Mucosa of gallbladder (tissue), 1 donor: ENCODE results near the gene OXA1L. TPM values are rescaled to one million over a fixed set of nuclear protein-coding genes. Genes with fewer than 3 reads are reported as not detected.
"Not testable (repeated sequence)": the region's sequence is repeated elsewhere in the genome, so short reads cannot be mapped to it uniquely, and the experiment has no call there.

Experiments
- DNase-seq: peaks from one replicate; pipeline ENCODE4 v3.0.0-alpha.2; 2020; ENCODE audit warnings: low spot score
- total RNA-seq: library from RNA; stranded (reverse); gene quantifications from one replicate; pipeline ENCODE4 v1.2.1, GENCODE V29; 2021
- donor health status: DM: no; HTN: no; CAD: no.

The OXA1L gene
- total RNA-seq, 1 donor from 2014 or later: 114 TPM

GRCh38 chr14:22800346-22800745 lies 33.9 kb downstream of the OXA1L start:
- DNase-seq: no peak

DNA sequence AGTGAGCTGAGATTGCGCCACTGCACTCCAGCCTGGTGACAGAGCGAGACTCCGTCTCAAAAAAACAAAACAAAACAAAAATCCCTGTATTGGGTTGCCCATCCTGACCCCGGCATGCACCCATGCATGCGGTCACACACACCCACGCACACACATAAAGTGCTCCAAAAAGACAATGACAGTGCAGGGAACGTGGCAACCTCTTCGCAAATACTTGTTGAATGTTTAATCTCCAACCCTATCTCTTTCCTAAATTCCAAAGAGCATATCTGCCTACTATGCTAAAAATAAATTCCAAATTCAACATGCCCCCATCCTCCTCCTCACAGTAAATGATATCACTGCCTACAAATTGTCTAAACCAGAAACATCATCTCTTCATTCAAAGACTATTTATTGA lies 35.2 kb downstream of the OXA1L start:
- DNase-seq: no peak

DNA sequence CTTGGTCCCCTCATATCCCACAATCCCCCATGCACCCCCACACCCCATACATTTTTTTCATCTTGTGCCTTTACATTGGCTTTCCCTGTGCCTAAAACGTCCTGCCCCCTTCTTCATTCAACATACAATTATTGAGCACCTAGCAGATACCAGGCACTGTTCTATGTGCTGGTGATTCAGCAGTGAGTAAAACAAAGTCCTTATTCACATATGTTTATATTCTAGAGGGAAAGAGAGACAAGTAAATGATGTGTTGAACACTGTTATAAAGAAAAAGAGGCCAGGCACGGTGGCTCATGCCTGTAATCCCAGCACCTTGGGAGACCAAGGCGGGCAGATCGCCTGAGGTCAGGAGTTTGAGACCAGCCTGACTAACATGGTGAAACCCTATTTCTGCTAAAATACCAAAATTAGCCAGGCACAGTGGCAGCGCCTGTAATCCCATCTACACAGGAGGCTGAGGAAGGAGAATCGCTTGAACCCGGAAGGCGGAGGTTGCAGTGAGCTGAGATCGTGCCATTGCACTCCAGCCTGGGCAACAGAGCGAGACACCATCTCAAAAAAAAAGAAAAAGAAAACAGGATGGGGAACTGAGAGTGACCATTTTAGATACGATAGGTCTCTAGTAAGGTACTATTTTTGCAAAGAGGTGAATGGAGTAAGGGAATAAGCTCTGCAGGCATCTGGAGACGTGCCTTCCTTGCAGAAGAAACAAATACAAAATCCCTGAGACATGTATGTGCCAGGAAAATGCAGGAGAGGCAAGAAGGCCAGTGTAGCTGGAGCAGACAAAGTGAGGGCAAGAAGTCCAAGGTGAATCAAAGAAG lies 36.6 kb downstream of the OXA1L start:
- no peak for DNase-seq

GRCh38 chr14:22803687-22803974 lies 37.1 kb downstream of the OXA1L start:
- no peak for DNase-seq

DNA sequence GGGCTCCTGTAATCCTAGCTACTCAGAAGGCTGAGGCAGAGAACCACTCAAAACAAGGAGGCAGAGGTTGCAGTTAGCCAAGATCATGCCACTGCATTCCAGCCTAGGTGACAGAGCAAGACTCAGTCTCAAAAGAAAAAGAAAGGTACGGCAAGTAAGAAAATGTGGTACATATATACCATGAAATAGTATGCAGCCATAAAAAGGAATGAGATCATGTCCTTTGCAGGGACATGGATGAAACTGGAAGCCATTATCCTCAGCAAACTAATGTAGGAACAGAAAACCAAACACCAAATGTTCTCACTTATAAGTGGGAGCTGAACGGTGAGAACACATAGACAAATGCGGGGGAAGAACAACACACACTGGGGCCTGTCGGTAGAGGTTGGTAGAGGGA lies 38.7 kb downstream of the OXA1L start:
- DNase-seq: not testable (repeated sequence)

- DNase-seq: peak; percentile 68
These were observed 41.1 kb downstream of the OXA1L start for GRCh38 chr14:22807432-22808087.

DNA sequence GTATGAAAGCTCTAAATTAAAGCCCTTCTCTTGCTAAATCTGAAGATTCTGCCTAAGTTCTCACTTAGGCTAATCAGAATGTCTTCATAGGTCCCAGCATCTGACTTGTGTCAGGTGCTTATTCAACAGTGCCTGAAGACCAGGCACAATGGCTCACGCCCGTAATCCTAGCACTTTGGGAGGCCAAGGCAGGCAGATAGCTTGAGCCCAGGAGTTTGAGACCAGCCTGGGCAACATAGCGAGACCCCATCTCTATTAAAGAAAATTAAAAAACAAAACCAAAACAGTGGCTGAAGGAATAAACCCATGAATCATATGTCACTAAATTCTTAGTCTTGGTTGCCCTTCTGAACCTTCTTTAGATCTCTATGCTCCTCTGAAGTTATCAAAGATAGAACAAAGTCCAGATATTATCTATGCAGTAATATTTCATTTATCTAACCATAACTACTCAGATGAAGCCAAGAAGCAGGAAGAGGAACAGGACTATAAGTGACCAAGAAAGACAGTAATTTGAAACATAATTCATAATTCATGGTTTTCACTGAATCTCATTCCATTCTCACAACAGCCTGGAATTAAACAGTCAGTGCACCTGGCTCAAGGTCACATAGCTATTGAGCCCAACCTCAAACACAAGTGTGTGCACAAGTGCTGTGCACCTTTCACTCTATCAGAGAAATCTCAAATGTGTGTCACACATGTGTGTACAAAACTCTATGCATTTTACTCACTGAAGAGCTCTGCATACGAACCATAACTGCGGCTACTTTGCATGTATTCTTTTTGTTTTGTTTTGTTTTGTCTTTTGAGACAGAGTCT lies 42.1 kb downstream of the OXA1L start:
- DNase-seq: no peak

DNA sequence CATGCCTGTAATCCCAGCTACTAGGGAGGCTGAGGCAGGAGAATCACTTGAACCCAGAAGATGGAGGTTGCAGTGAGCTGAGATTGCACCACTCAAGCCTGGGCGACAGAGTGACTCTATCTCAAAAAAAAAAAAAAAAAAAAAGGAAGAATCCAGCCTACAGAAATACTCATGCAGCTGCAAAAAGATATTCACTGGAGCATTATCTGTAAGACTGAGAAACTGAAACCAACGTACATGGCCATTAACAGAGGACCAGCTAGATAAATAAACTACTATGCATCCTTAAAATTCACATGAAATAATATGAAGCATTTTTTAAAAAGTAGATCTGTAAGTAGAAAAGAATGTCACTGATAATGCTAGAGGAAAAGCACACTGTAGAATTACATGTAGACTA lies 45.2 kb downstream of the OXA1L start:
- no peak for DNase-seq

GRCh38 chr14:22812744-22813143 lies 46.3 kb downstream of the OXA1L start:
- DNase-seq: no peak

DNA sequence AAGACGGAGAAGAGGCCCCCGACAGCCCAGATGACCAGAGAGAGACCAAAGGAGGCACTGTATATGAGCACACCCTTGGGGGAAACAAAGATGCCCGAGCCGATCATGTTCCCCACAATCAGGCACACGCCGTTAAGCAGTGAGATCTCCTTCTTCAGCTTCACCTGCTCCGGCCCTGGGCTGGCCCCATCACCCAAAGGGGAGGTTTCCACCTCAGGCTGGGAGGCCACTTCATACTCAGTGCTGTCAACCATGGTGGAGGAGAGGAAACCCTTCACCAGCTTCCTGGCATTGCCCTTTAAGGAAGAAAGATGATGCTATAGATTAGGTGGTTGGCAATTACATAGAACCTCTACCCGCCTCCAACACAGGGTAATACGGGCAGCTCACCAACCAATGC lies 46.7 kb downstream of the OXA1L start:
- DNase-seq: no peak

GRCh38 chr14:22814373-22814772 lies 47.9 kb downstream of the OXA1L start:
- DNase-seq: no peak

DNA sequence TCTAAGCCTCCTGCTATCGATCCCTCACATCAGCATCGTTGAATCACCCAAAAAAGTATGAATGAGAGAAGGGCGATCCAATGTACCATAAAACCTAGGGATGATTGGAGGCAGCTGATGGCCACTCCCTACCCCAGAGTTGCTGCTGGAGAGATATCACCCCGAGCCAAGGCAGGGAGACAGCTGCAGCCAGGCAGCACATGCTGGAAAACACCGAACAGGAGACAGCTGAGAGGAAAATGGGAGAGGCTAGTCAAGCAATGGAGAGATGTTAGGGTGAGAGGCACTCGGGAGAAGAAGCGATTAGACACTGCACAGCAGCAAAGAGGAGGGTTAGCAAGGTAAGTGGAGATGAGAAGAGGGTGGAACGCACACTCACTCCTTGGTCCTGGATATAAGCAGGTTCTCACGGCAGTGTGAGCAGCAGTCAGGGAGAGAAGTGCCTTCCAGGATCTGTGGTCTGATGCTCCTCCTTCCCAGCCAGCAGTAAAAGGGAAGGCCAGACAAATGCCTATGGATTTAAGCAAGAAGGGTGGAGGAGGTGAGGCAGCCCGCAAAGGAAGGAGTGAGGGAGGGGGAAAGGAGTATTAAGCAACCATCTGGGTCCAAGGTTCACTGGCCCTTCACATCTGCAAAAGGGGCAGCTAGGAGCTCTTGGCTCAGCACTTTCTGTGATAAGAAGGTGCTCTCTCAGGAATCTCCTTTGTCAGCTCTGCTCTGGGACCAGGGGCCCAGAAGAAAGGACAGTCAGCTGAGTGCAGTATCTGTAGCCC lies 48.6 kb downstream of the OXA1L start, which contains the start of gene SLC7A7:
Gene SLC7A7, minus strand, starts transcription at position 495 of the 773 bp plus-strand sequence. CDS start 2,037 bp downstream, outside the sequence.
- peak; percentile 69 for DNase-seq

DNA sequence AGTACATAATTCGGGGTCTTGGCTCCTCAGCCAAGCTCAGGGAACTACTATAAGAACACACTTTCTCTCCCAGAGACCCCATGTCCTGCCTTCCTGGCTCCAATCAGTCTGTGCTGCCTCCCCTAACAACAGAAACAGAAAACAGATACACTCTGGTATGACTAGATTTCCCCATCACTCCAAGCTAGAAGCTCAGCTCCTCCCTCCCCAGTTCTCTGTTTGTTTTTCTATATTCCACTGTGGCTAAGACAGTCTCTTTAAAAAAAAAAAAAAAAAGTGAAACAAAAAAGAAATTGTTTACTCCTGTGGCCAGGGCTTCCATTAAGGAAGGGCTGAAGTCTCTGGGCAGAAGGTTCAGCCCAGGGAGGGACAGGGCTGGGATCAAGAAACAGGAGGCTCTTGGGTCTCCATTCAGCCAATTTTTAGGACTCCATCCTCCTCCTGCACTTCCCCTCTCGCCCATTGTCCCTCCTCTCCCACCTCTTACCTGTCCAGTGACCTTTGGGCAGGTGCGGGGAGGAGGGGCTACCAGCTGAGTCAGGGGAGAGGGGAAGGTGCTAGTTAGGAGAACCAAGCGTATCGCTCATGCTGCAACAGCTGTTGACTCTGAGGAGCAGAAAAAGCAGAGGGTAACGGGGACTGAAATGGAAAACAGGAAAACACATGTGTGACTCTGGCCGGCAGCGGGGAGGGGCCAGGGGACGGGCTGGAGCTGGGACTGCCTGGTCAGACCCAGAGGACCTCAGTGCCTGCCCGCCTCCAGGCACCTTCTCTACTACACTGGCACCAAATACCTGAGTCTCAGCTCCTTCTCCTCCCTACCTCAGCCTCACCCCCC lies 52.9 kb downstream of the OXA1L start:
- DNase-seq: peak; percentile 64

GRCh38 chr14:22820731-22821130 lies 54.2 kb downstream of the OXA1L start:
- no peak for DNase-seq

- peak; percentile 77 for DNase-seq
These were observed 54.9 kb downstream of the OXA1L start for GRCh38 chr14:22821193-22822015.

DNA sequence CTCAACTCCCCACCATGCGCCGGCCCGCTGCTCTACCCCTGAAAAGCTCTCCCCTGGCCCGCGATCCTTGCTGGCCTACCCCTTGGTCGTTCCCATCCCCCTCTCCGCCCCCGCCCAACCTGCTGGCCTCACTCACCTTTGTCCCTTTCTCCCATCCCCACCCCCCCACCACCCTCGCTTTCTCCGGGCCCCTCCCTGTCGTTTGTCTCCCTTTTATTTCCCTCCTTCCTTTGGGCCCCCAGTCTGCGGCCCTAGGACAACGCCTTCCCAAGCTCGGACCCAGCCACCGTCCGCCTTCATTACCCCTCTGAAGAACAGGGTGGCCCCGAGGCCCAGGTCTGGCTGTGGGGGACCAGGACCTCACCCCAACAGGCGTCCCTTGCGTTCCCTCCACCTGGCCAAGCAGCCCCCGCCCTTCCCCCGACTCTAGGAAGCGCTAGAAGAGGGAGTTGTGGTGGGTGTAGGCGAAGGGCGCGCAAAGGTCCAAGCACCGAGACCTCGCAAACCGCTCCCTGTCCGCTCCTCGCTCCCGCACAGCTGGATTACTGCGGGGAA lies 55.6 kb downstream of the OXA1L start:
- no peak for DNase-seq
